Endothelial cell of umbilical vein (primary cell): ENCODE data around the gene KLHL10. TPM values are rescaled to one million over a fixed set of nuclear protein-coding genes. Genes with fewer than 3 reads are reported as not detected.

Experiments used
- BruUV-seq: library from RNA; stranded (reverse); fragments of 400-500 nt; replicated peaks from 2 replicates; lab custom pipeline; 2021; lab: Mats Ljungman, UMichigan
- CTCF ChIA-PET: fragments of 300-600, 350-600 bp; sonication (Branson Sonifier 250); formaldehyde crosslinking; loops from one replicate; lab custom pipeline; 2021; ENCODE audit warnings: antibody characterized with exemption, inconsistent platforms; lab: Charles Lee
- POLR2A ChIA-PET: fragments of 300-600, 350-600 bp; sonication (Branson Sonifier 250); formaldehyde crosslinking; loops from one replicate; lab custom pipeline; 2021; ENCODE audit warnings: antibody characterized with exemption, inconsistent platforms; lab: Charles Lee
- DNase-seq: peaks from one replicate; pipeline ENCODE4 v3.0.0-alpha.2; 2011; ENCODE audit warnings: low read depth, low spot score
- FAIRE-seq: peaks from 2 replicates; lab custom pipeline; 2011; peaks lifted over from hg19 to GRCh38; lab: Jason Lieb, UNC
- H2AFZ ChIP-seq: 2 replicates; pipeline ENCODE4 v1.6.0; 2012; ENCODE audit warnings: low read depth, low read length, control low read depth, inconsistent platforms
- H3K27ac ChIP-seq: 2 replicates; pipeline ENCODE4 v1.5.1; 2011; ENCODE audit warnings: low read depth, mild to moderate bottlenecking, control low read depth, low read length, moderate library complexity; ENCODE audit not compliant: insufficient read depth
- H3K27me3 ChIP-seq, 2 experiments: 2 replicates each; pipeline versions ENCODE4 v1.6.0 to v1.6.1; 2011; ENCODE audit warnings: low read length in 2 of 2, mixed read lengths in 1 of 2; ENCODE audit not compliant: control insufficient read depth in 2 of 2, insufficient read depth in 2 of 2
- H3K36me3 ChIP-seq, 2 experiments: 2 replicates in 1 of 2; 3 replicates in 1 of 2; pipeline ENCODE4 v1.5.1; 2011; ENCODE audit warnings: low read length in 2 of 2, mild to moderate bottlenecking in 1 of 2, moderate library complexity in 1 of 2; ENCODE audit not compliant: control insufficient read depth in 2 of 2, insufficient read depth in 2 of 2; ENCODE audit errors: extremely low read depth in 1 of 2
- H3K4me1 ChIP-seq: 3 replicates; pipeline ENCODE4 v1.5.1; 2011; ENCODE audit warnings: mild to moderate bottlenecking, low read length; ENCODE audit not compliant: control insufficient read depth, insufficient read depth; ENCODE audit errors: extremely low read depth
- H3K4me2 ChIP-seq: 2 replicates; pipeline ENCODE4 v1.6.1; 2011; ENCODE audit warnings: low read length, control low read depth, mixed read lengths; ENCODE audit not compliant: insufficient read depth
- H3K4me3 ChIP-seq, 3 experiments: fragments of 200-600 bp in 1 of 3; sonication (generic), shearing (Covaris generic) in 1 of 3; replicated peaks in 1 of 3; 2 replicates each; pipeline ENCODE4 v1.5.1; 2011 to 2016; ENCODE audit warnings: control low read depth in 3 of 3, low read length in 3 of 3, mild to moderate bottlenecking in 2 of 3, inconsistent platforms in 1 of 3, low read depth in 1 of 3, moderate library complexity in 1 of 3; ENCODE audit not compliant: insufficient read depth in 1 of 3
- H3K79me2 ChIP-seq: 2 replicates; pipeline ENCODE4 v1.6.0; 2012; ENCODE audit warnings: low read length, inconsistent platforms; ENCODE audit not compliant: control insufficient read depth, insufficient read depth
- H3K9ac ChIP-seq: replicated peaks from 2 replicates; pipeline ENCODE3; 2011; ENCODE audit warnings: low read length, control low read depth; ENCODE audit not compliant: insufficient read depth; ENCODE audit errors: extremely low read depth
- H3K9me1 ChIP-seq: replicated peaks from 3 replicates; pipeline ENCODE4 v1.6.0; 2011; ENCODE audit warnings: mild to moderate bottlenecking, low read length; ENCODE audit not compliant: control insufficient read depth, insufficient read depth; ENCODE audit errors: extremely low read depth
- H3K9me3 ChIP-seq: replicated peaks from 2 replicates; pipeline ENCODE4 v1.5.1; 2012; ENCODE audit warnings: low read length, inconsistent platforms; ENCODE audit not compliant: control insufficient read depth, insufficient read depth
- H4K20me1 ChIP-seq: replicated peaks from 2 replicates; pipeline ENCODE3; 2011; ENCODE audit warnings: mild to moderate bottlenecking, low read length; ENCODE audit not compliant: control insufficient read depth, insufficient read depth; ENCODE audit errors: extremely low read depth
- CTCF ChIP-seq, 2 donors: IDR thresholded peaks; 1 replicate in 1 of 2; 2 replicates in 1 of 2; pipeline ENCODE4 v1.5.1; 2011; ENCODE audit warnings: low read length in 2 of 2, mild to moderate bottlenecking in 2 of 2, moderate library complexity in 2 of 2, control low read depth in 1 of 2, inconsistent platforms in 1 of 2, low read depth in 1 of 2; ENCODE audit not compliant: insufficient read depth in 1 of 2; ENCODE audit errors: extremely low read depth in 1 of 2
- MAX ChIP-seq: IDR thresholded peaks from 2 replicates; pipeline ENCODE4 v1.6.1; 2011; ENCODE audit not compliant: insufficient read depth, insufficient read length
- POLR2AphosphoS5 ChIP-seq: IDR thresholded peaks from 2 replicates; pipeline ENCODE4 v1.6.1; 2012; ENCODE audit warnings: low read depth, mild to moderate bottlenecking, control low read depth, low read length, moderate library complexity; ENCODE audit not compliant: insufficient read depth
- dilution Hi-C: fragments of 300-500 bp; cut with MboI; formaldehyde crosslinking; loops from one replicate; pipeline ENCODE4 v1.15.0; 2019; ENCODE audit warnings: low sequenced_read_pairs; ENCODE audit not compliant: extremely low pct_ligation_motif_present
- intact Hi-C: fragments of 100-400 bp; cut with micrococcal nuclease; formaldehyde crosslinking; loops from one replicate; pipeline ENCODE4 v1.10.0; 2022
- polyA plus RNA-seq, 4 experiments: library from polyadenylated mRNA; depleted of rRNA in 3 of 4; stranded (reverse) in 3 of 4; unstranded in 1 of 4; fragments of >200 nt; gene quantifications; 2 replicates each; pipeline versions ENCODE4 v1.2.1 to v1.2.3, GENCODE V29; 2011 to 2012; ENCODE audit warnings: missing spikeins in 1 of 4
- total RNA-seq: library from RNA; stranded (reverse); gene quantifications from 2 replicates; pipeline ENCODE4 v1.2.3, GENCODE V29; 2021

KLHL10 gene
- total and polyA plus RNA-seq, 2 donors (not counting 3 experiments of a cell fraction or from before 2014, with no cell fraction given) = 0.10 TPM; not detected in 1

- Histone ChIP-seq H3K4me3 (peak within 1 kb of the TSS; percentile 62 to 80 (median 71)), H3K9ac (peak within 1 kb of the TSS; percentile 34), H4K20me1 (no peaks in the 10 kb centered on the region), H3K36me3 (peaks cover 0 to 11% of the 10 kb centered on the region in 2 experiments), H3K27ac (no peak within 1 kb of the TSS), H3K79me2 (peaks cover 3% of the 10 kb centered on the region), H3K4me1 (peaks cover 5% of the 10 kb centered on the region), H3K4me2 (peak within 1 kb of the TSS; percentile 87), H2AFZ (peak within 1 kb of the TSS; percentile 100), H3K27me3 (no peaks in the 10 kb centered on the region), H3K9me3 (no peaks in the 10 kb centered on the region), H3K9me1 (no peaks in the 10 kb centered on the region)
- intact Hi-C loops = loop anchor here (1.0 kb wide), 1 partner anchor 98 kb away; no protein-coding TSS in a partner anchor
- FAIRE-seq (no peak), DNase-seq (peak; percentile 44)
- POLR2A ChIA-PET = no interaction called here
- dilution Hi-C loops = no loop called here
- BruUV-seq = no TSS peak
- CTCF ChIA-PET = interaction anchor here (1.4 kb wide), 1 partner anchor 10 kb away, joined by 3 read pairs; no protein-coding TSS in a partner anchor
- TF ChIP-seq MAX (no peak), POLR2AphosphoS5 (peak; percentile 60), CTCF (IDR thresholded peaks at IDR 0.05; ENCODE audit: extremely low read depth in 1 of 2, insufficient read depth in 1 of 2, low read depth in 1 of 2, low read length in 2 of 2) (no peak)
These were observed 1.6 kb upstream of the KLHL10 start, which contains the start of gene NT5C3B for GRCh38 chr17:41835800-41836549. TSS of gene NT5C3B (minus strand) at chr17:41836232. CDS start at chr17:41836193, 39 bp downstream.
